HS-5 (cell line): Measurements from ENCODE around the gene TWF2.

ENCODE experiments used
- DNase-seq: peaks from one replicate; pipeline ENCODE4 v3.0.0-alpha.2; 2012; ENCODE audit warnings: low read depth

The TWF2 gene

GRCh38 chr3:52222319-52223221 lies 16.4 kb downstream of the TWF2 start:
- DNase-seq: no peak

GRCh38 chr3:52221563-52222318 lies 17.2 kb downstream of the TWF2 start:
- DNase-seq: no peak

GRCh38 chr3:52221141-52221562 lies 17.8 kb downstream of the TWF2 start:
- DNase-seq: no peak

GRCh38 chr3:52220380-52221026 lies 18.5 kb downstream of the TWF2 start:
- no peak for DNase-seq

GRCh38 chr3:52218937-52219650 lies 19.9 kb downstream of the TWF2 start:
- DNase-seq: no peak

- DNase-seq: no peak
Measured at GRCh38 chr3:52218454-52218853, 20.5 kb downstream of the TWF2 start.

- DNase-seq: no peak
Measured at GRCh38 chr3:52218026-52218425, 20.9 kb downstream of the TWF2 start.

- no peak for DNase-seq
Measured at GRCh38 chr3:52217409-52217805, 21.6 kb downstream of the TWF2 start.

- DNase-seq: no peak
Measured at GRCh38 chr3:52216585-52217408, 22.2 kb downstream of the TWF2 start.

GRCh38 chr3:52215351-52215750 lies 23.6 kb downstream of the TWF2 start:
- DNase-seq: no peak

GRCh38 chr3:52213901-52214300 lies 25.1 kb downstream of the TWF2 start:
- DNase-seq: no peak

- DNase-seq: no peak
Measured at GRCh38 chr3:52213005-52213404, 26.0 kb downstream of the TWF2 start.

- DNase-seq: no peak
Measured at GRCh38 chr3:52211268-52211891, 27.6 kb downstream of the TWF2 start.

GRCh38 chr3:52210550-52211046 lies 28.4 kb downstream of the TWF2 start:
- no peak for DNase-seq

- DNase-seq: no peak
Measured at GRCh38 chr3:52210037-52210436, 28.9 kb downstream of the TWF2 start.

GRCh38 chr3:52208556-52208955 lies 30.4 kb downstream of the TWF2 start:
- DNase-seq: no peak

- DNase-seq: no peak
Measured at GRCh38 chr3:52205727-52206372, 33.1 kb downstream of the TWF2 start.

- no peak for DNase-seq
Measured at GRCh38 chr3:52204337-52205073, 34.5 kb downstream of the TWF2 start.

GRCh38 chr3:52203701-52204100 lies 35.3 kb downstream of the TWF2 start:
- no peak for DNase-seq
